Stimulated activated CD4-positive, alpha-beta T cell treated with anti-CD3 and anti-CD28 coated beads, Interleukin-12 subunit alpha, Interleukin-12 subunit beta, amount 100 ng/mL, for 48 hours (primary cell): ENCODE measurements around the gene ACSL4.
"Not testable (repeated sequence)": the region's sequence is repeated elsewhere in the genome, so short reads cannot be mapped to it uniquely, and the experiment has no call there.

Experiments used
- DNase-seq, 3 donors: peaks; one replicate each; pipeline ENCODE4 v3.0.0-alpha.2; 2020; ENCODE audit warnings: low read depth in 2 of 3, low spot score in 1 of 3

The ACSL4 gene

GRCh38 chrX:109732807-109733612 is at the start of gene ACSL4:
Gene ACSL4, minus strand, starts transcription at chrX:109733257. Its CDS starts 49,894 bp downstream, at chrX:109683363.
- DNase-seq, result peak; percentile 62 to 81 (median 62)

GRCh38 chrX:109777749-109778148 is 44.7 kb upstream of the ACSL4 start:
- DNase-seq, result no peak

GRCh38 chrX:109776986-109777385 is 43.9 kb upstream of the ACSL4 start:
- DNase-seq, result no peak

- DNase-seq, result no peak
Observed at GRCh38 chrX:109776432-109776831, 43.4 kb upstream of the ACSL4 start.

GRCh38 chrX:109775386-109775785 is 42.3 kb upstream of the ACSL4 start:
- no peak for DNase-seq

GRCh38 chrX:109774706-109775105 is 41.6 kb upstream of the ACSL4 start:
- DNase-seq, result no peak

GRCh38 chrX:109774136-109774535 is 41.1 kb upstream of the ACSL4 start:
- DNase-seq, result no peak

- DNase-seq, result no peak
Observed at GRCh38 chrX:109773374-109773773, 40.3 kb upstream of the ACSL4 start.

- no peak for DNase-seq
Observed at GRCh38 chrX:109770780-109771179, 37.7 kb upstream of the ACSL4 start.

- DNase-seq, result no peak
Observed at GRCh38 chrX:109760922-109761250, 27.8 kb upstream of the ACSL4 start.

GRCh38 chrX:109760209-109760921 is 27.3 kb upstream of the ACSL4 start:
- no peak for DNase-seq

GRCh38 chrX:109753256-109753655 is 20.2 kb upstream of the ACSL4 start:
- DNase-seq, result no peak

GRCh38 chrX:109751698-109752097 is 18.6 kb upstream of the ACSL4 start:
- no peak for DNase-seq

- DNase-seq, result no peak
Observed at GRCh38 chrX:109749207-109749606, 16.1 kb upstream of the ACSL4 start.

GRCh38 chrX:109747681-109748080 is 14.6 kb upstream of the ACSL4 start:
- DNase-seq, result no peak

GRCh38 chrX:109742722-109743121 is 9.7 kb upstream of the ACSL4 start:
- DNase-seq, result no peak

- not testable (repeated sequence) for DNase-seq
Observed at GRCh38 chrX:109740896-109741295, 7.8 kb upstream of the ACSL4 start.

GRCh38 chrX:109740433-109740809 is 7.4 kb upstream of the ACSL4 start:
- no peak for DNase-seq

GRCh38 chrX:109739625-109740432 is 6.8 kb upstream of the ACSL4 start:
- no peak for DNase-seq

GRCh38 chrX:109735202-109735744 is 2.2 kb upstream of the ACSL4 start:
- no peak for DNase-seq

GRCh38 chrX:109733613-109734083 is 591 bp upstream of the ACSL4 start:
- no peak for DNase-seq
